Activated CD8-positive, alpha-beta memory T cell treated with anti-CD3 and anti-CD28 coated beads for 36 hours (primary cell): Measurements from ENCODE around the gene RGS9BP. TPM values are rescaled to one million over a fixed set of nuclear protein-coding genes. Genes with fewer than 3 reads are reported as not detected.
"Not testable (repeated sequence)": the region's sequence is repeated elsewhere in the genome, so short reads cannot be mapped to it uniquely, and the experiment has no call there.

Experiments used
- CTCF ChIA-PET: fragments of 350-600 bp; sonication (Branson Sonifier 250); formaldehyde crosslinking; loops from one replicate; lab custom pipeline; 2021; ENCODE audit warnings: antibody characterized with exemption; lab: Charles Lee
- POLR2A ChIA-PET: fragments of 350-600 bp; sonication (Branson Sonifier 250); formaldehyde crosslinking; loops from one replicate; lab custom pipeline; 2021; ENCODE audit warnings: antibody characterized with exemption; lab: Charles Lee
- total RNA-seq, 2 experiments: library from RNA; stranded (reverse); gene quantifications; one replicate each; pipeline ENCODE4 v1.2.3, GENCODE V29; 2021

The RGS9BP gene
- total RNA-seq, 2 experiments from 2014 or later, result 0.06 to 0.13 TPM

- POLR2A ChIA-PET, result interaction anchor here (0.8 to 1.7 kb wide), 6 partner anchors 9 to 280 kb away, joined by 4 to 16 read pairs (median 5); partner anchors contain the start of genes ANKRD27, CEP89, FAAP24 and PDCD5
- CTCF ChIA-PET, result interaction anchor here (0.6 kb wide), 1 partner anchor 90 kb away, joined by 3 read pairs; no protein-coding TSS in a partner anchor
Measured at GRCh38 chr19:32691291-32691951, 15.8 kb downstream of the RGS9BP start, which contains the start of gene NUDT19. NUDT19 (plus strand) TSS chr19:32691821; CDS start chr19:32691961, 140 bp downstream.

- POLR2A ChIA-PET, result interaction anchor here (0.8 to 1.7 kb wide), 8 partner anchors 8 to 389 kb away, joined by 3 to 16 read pairs (median 4); partner anchors contain the start of genes ANKRD27, CEP89, FAAP24 and GPATCH1
- CTCF ChIA-PET, result interaction anchor here (0.6 kb wide), 1 partner anchor 91 kb away, joined by 3 read pairs; no protein-coding TSS in a partner anchor
Measured at GRCh38 chr19:32691952-32692726, 16.5 kb downstream of the RGS9BP start.

GRCh38 chr19:32692727-32693061 is 17.0 kb downstream of the RGS9BP start:
- POLR2A ChIA-PET, result interaction anchor here (1.0 to 1.2 kb wide), 2 partner anchors 18 to 388 kb away, joined by 3 to 4 read pairs; partner anchors contain the start of genes ANKRD27 and GPATCH1

GRCh38 chr19:32693151-32694108 is 17.8 kb downstream of the RGS9BP start:
- CTCF ChIA-PET, result interaction anchor here (0.6 kb wide), 1 partner anchor 129 kb away, joined by 3 read pairs; no protein-coding TSS in a partner anchor
- POLR2A ChIA-PET, result interaction anchor here (1.0 to 1.2 kb wide), 2 partner anchors 18 to 387 kb away, joined by 3 to 4 read pairs; partner anchors contain the start of genes ANKRD27 and GPATCH1

More at GRCh38 chr19:32692727-32693061, 17.0 kb downstream of the RGS9BP start:
- CTCF ChIA-PET, result interaction anchor here (0.6 kb wide), 1 partner anchor 128 kb away, joined by 3 read pairs; no protein-coding TSS in a partner anchor

GRCh38 chr19:32694316-32694715 is 18.7 kb downstream of the RGS9BP start:
- POLR2A ChIA-PET, result not testable (repeated sequence)

GRCh38 chr19:32694851-32695250 is 19.2 kb downstream of the RGS9BP start:
- CTCF ChIA-PET, POLR2A ChIA-PET: not testable (repeated sequence)

More at GRCh38 chr19:32694316-32694715, 18.7 kb downstream of the RGS9BP start:
- CTCF ChIA-PET, result not testable (repeated sequence)

GRCh38 chr19:32695506-32695905 is 19.9 kb downstream of the RGS9BP start:
- POLR2A ChIA-PET, CTCF ChIA-PET: not testable (repeated sequence)

- POLR2A ChIA-PET, CTCF ChIA-PET: not testable (repeated sequence)
Measured at GRCh38 chr19:32696771-32697170, 21.1 kb downstream of the RGS9BP start.

- POLR2A ChIA-PET, result interaction anchor here (0.6 to 1.2 kb wide), 2 partner anchors 9 to 373 kb away, joined by 3 to 4 read pairs; partner anchors contain the start of gene NUDT19
- CTCF ChIA-PET, result not testable (repeated sequence)
Measured at GRCh38 chr19:32700129-32700528, 24.5 kb downstream of the RGS9BP start.

GRCh38 chr19:32702010-32702409 is 26.4 kb downstream of the RGS9BP start:
- CTCF ChIA-PET, result no interaction called here
- POLR2A ChIA-PET, result no interaction called here

GRCh38 chr19:32704006-32704405 is 28.4 kb downstream of the RGS9BP start:
- POLR2A ChIA-PET, result not testable (repeated sequence)
- CTCF ChIA-PET, result interaction anchor here (0.6 kb wide), 2 partner anchors 98 to 248 kb away, joined by 3 to 4 read pairs; no protein-coding TSS in a partner anchor

GRCh38 chr19:32708457-32708856 is 32.8 kb downstream of the RGS9BP start:
- ChIA-PET POLR2A (interaction anchor here (0.5 to 1.7 kb wide), 2 partner anchors 17 to 428 kb away, joined by 6 read pairs; partner anchors contain the start of gene NUDT19), CTCF (no interaction called here)

GRCh38 chr19:32709032-32709431 is 33.4 kb downstream of the RGS9BP start:
- CTCF ChIA-PET, result no interaction called here
- POLR2A ChIA-PET, result interaction anchor here (1.7 kb wide), 1 partner anchor 18 kb away, joined by 6 read pairs; the partner anchor contains the start of gene NUDT19

- ChIA-PET CTCF (no interaction called here), POLR2A (no interaction called here)
Measured at GRCh38 chr19:32711747-32712146, 36.1 kb downstream of the RGS9BP start.

GRCh38 chr19:32716203-32716602 is 40.6 kb downstream of the RGS9BP start:
- CTCF ChIA-PET, result interaction anchor here (0.7 kb wide), 1 partner anchor 68 kb away, joined by 3 read pairs; no protein-coding TSS in a partner anchor
- POLR2A ChIA-PET, result interaction anchor here (0.6 kb wide), 1 partner anchor 388 kb away, joined by 5 read pairs; no protein-coding TSS in a partner anchor

GRCh38 chr19:32717496-32717895 is 41.8 kb downstream of the RGS9BP start:
- ChIA-PET CTCF (interaction anchor here (0.5 kb wide), 1 partner anchor 36 kb away, joined by 5 read pairs; no protein-coding TSS in a partner anchor), POLR2A (no interaction called here)

GRCh38 chr19:32718286-32718685 is 42.6 kb downstream of the RGS9BP start:
- CTCF ChIA-PET, result no interaction called here
- POLR2A ChIA-PET, result no interaction called here

GRCh38 chr19:32719611-32720059 is 44.0 kb downstream of the RGS9BP start, which contains the start of gene TDRD12:
TDRD12 (plus strand) TSS chr19:32719767; CDS start chr19:32720073, 306 bp downstream.
- ChIA-PET POLR2A (no interaction called here), CTCF (no interaction called here)
